ENCODE data around the gene TNFAIP8L1. TPM values are rescaled to one million over a fixed set of nuclear protein-coding genes. Genes with fewer than 3 reads are reported as not detected.
A peak's percentile ranks its signal among the peaks of the same experiment; 100 is the strongest.

TNFAIP8L1 gene
- total and polyA plus RNA-seq, 2 of the 8 experiments (the other 6 are each of a cell fraction or from before 2014, with no cell fraction given) = 3.2 to 6.1 TPM

DNA sequence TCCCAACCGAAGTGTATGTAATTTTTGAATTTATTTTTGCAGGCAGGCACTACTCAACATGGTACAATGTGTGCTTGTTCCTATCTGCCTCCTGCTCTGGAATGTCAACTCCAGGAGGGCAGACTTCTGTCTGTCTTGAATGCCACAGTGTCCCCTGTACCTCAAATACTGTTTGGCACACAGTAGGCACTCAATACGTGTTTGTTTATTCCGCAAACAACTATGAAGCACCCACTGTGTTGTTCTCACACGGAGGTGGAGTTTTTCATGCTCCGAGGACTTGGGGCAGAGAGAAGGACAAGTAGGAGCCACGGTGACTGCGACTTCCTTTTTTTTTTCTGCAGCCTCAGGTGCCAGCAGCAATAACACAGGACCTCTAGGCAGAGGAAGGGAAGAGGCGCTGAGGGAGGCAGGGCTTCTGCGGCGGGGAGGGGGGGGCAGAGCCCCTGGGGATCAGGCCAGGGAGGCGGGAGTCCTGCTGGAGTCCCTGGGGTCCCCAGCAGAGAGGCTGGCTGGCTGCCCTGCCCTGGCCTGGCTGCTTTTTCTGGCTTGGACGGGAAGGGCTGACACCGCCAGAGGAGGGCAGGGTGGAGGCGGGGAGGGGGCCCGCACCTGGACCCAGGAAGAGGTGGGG, 29.3 kb upstream of the TNFAIP8L1 start:
- Histone ChIP-seq H3K4me2 (ENCODE audit: insufficient read depth in 1 of 2, low read depth in 2 of 2, low read length in 2 of 2) (peak overlapping the region in 1 of 2 experiments; percentile 32; a peak in 2 of 4 replicates), H3K27me3 (replicated peaks in 1 of 4; ENCODE audit: control insufficient read depth in 3 of 4, extremely low read depth in 1 of 4, insufficient read depth in 3 of 4, low read length in 3 of 4) (peaks cover 0 to 2% (median 0%) of the 10 kb centered on the region in 4 experiments; a peak in 4 of 7 replicates), H2AFZ (ENCODE audit: low read length) (0 out of 2 replicates have a peak overlapping the region, but pooled peaks have one; percentile 17), H3K4ac (replicated peaks; ENCODE audit: insufficient read length, low read depth, low read length) (no peak overlapping the region), H3K9ac (replicated peaks in 1 of 4; ENCODE audit: extremely low read depth in 1 of 4, low read depth in 3 of 4, low read length in 3 of 4) (no peak overlapping the region), H4K20me1 (replicated peaks in 1 of 2; ENCODE audit: control insufficient read depth in 1 of 2, insufficient read depth in 2 of 2, low read length in 2 of 2) (no peaks in the 10 kb centered on the region), H3K4me1 (replicated peaks in 1 of 4; ENCODE audit: control insufficient read depth in 3 of 4, insufficient read depth in 4 of 4, low read length in 3 of 4) (peaks cover 0 to 4% (median 2%) of the 10 kb centered on the region in 4 experiments; a peak in 4 of 7 replicates), H2BK20ac (ENCODE audit: low read length) (no peak overlapping the region), H3K79me1 (ENCODE audit: low read depth, low read length) (no peaks in the 10 kb centered on the region), H3K23me2 (ENCODE audit: low read depth, low read length) (no peaks in the 10 kb centered on the region; the same call in 1 of the 2 replicates), H3K79me2 (ENCODE audit: control insufficient read depth in 1 of 2, insufficient read depth in 2 of 2, low read length in 2 of 2) (no peaks in the 10 kb centered on the region), H4K5ac (ENCODE audit: insufficient read length, low read depth, low read length) (no peak overlapping the region), H2BK15ac (ENCODE audit: low read length) (0 out of 2 replicates have a peak overlapping the region, but pooled peaks have one; percentile 83), H2BK12ac (ENCODE audit: low read depth, low read length) (no peak overlapping the region; the same call in 1 of the 2 replicates), H2BK5ac (ENCODE audit: low read depth, low read length) (no peak overlapping the region; the same call in 1 of the 2 replicates), H4K91ac (replicated peaks; ENCODE audit: insufficient read length, low read length) (peak overlapping the region; percentile 42), H3K9me3 (ENCODE audit: insufficient read depth in 2 of 2, low read depth in 1 of 2, low read length in 1 of 2) (no peaks in the 10 kb centered on the region), H4K8ac (ENCODE audit: extremely low read depth, insufficient read depth, low read length) (no peak overlapping the region; the same call in 1 of the 2 replicates), H3K27ac (ENCODE audit: low read depth, low read length) (no peak overlapping the region), H3K23ac (ENCODE audit: insufficient read length) (no peak overlapping the region), H3K18ac (ENCODE audit: extremely low read depth, low read length) (peak overlapping the region; percentile 71; the same call in 1 of the 2 replicates), H3K4me3 (ENCODE audit: extremely low read depth in 1 of 4, insufficient read depth in 2 of 4, low read depth in 3 of 4, low read length in 4 of 4) (no peak overlapping the region; a peak in 1 of 8 replicates), H2BK120ac (replicated peaks; ENCODE audit: low read depth, low read length) (peak overlapping the region; percentile 90), H3K36me3 (ENCODE audit: control insufficient read depth in 2 of 4, insufficient read depth in 4 of 4, low read length in 3 of 4) (no peaks in the 10 kb centered on the region), H3K56ac (replicated peaks; ENCODE audit: insufficient read length, low read depth, low read length) (no peak overlapping the region), H3K14ac (ENCODE audit: insufficient read length) (no peak overlapping the region), H2AK5ac (ENCODE audit: low read depth, low read length) (no peak overlapping the region)
- peak in 1 of 2 experiments; percentile 64 for DNase-seq (ENCODE audit: low read depth in 1 of 2, low spot score in 2 of 2)
- CTCF ChIA-PET (ENCODE audit: partially characterized antibody) = interaction anchor here (0.9 to 6.0 kb wide), 7 partner anchors 10 to 42 kb away, joined by 3 to 57 read pairs (median 4); no protein-coding TSS in a partner anchor
- TF ChIP-seq CEBPB (IDR thresholded peaks at IDR 0.05; ENCODE audit: low read depth, low read length) = no peak
- peak in 2 of 3 experiments; percentile 11 to 22; a peak in 2 of 4 replicates for TF ChIP-seq CTCF (IDR thresholded peaks at IDR 0.05; ENCODE audit: control extremely low read depth in 1 of 3, insufficient read depth in 1 of 3, low read depth in 1 of 3, low read length in 3 of 3)
- no peak for TF ChIP-seq CTBP2 (IDR thresholded peaks at IDR 0.05; ENCODE audit: borderline replicate concordance, insufficient read depth, insufficient read length, low read length)
- TF ChIP-seq TEAD4 (IDR thresholded peaks at IDR 0.05; ENCODE audit: low read depth, low read length) = no peak
- 53% methylated on average over 7 of the region's 15 CpGs; no CpG with 5 or more reads in 1 of the 2 experiments for WGBS, 2 experiments (ENCODE audit: extremely low coverage in 1 of 2, insufficient coverage in 1 of 2, insufficient read length in 1 of 2, insufficient replicate concordance in 2 of 2, low coverage in 1 of 2, low lambda C conversion rate in 2 of 2, missing lambda C conversion rate in 1 of 2)
- POLR2A ChIA-PET (ENCODE audit: partially characterized antibody) = interaction anchor here (0.6 kb wide), 1 partner anchor 914 kb away, joined by 3 read pairs; no protein-coding TSS in a partner anchor
- no peak for FAIRE-seq
